ENCODE measurements around the gene RXFP4.

Gene RXFP4

DNA sequence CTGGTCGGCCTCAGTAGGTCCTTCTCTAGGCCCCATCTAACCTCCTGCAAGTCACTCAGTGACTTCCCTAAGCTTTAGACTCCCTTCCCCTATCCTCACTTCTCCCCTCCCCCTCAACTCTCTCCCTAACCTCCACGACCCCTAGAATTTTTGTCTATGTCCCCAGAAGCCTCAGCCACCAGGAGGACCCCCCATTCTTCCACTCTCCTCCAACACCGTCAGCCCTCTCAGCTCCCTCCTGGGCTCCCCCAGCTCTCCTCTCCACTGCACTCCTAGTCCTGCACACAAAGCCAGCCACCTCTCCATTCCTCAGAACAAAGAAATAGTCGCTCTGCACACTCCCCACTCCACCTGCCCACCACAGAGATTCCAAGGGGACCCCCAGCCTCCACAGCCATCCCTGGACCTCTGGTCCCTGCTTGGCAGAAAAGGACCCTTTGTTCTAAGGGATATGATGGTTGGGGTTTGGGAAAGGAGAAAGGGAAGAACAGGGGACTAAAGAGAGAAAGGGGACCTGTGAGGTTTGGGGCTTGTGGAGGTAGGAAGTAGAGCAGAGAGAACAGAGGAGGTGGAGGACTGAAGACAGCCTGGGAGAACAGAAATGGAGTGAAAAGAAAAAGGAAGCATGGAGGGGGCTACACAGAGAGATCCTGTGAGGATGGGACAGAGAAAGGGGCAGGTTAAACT is 34.1 kb downstream of the RXFP4 start:
- H3K4me3 ChIP-seq (ENCODE audit: low read length), result peak overlapping the region; percentile 70
- no peaks in the 10 kb centered on the region for H3K27me3 ChIP-seq (ENCODE audit: control insufficient read depth, insufficient read depth, low read length)
- H3K4me1 ChIP-seq (ENCODE audit: control insufficient read depth, low read depth, low read length), result peaks cover 49% of the 10 kb centered on the region
- no peak overlapping the region for H3K27ac ChIP-seq (ENCODE audit: low read length)
- peak overlapping the region; percentile 88 for H3K9ac ChIP-seq (ENCODE audit: low read length)
- H3K9me3 ChIP-seq (ENCODE audit: control insufficient read depth, low read depth, low read length), result no peaks in the 10 kb centered on the region
- H3K36me3 ChIP-seq (ENCODE audit: control insufficient read depth, low read depth, low read length), result no peaks in the 10 kb centered on the region

- Histone ChIP-seq H3K4me1 (ENCODE audit: control insufficient read depth, low read depth, low read length) (peaks cover 43% of the 10 kb centered on the region), H3K9ac (ENCODE audit: low read length) (peak overlapping the region; percentile 88), H3K27ac (ENCODE audit: low read length) (no peak overlapping the region), H3K27me3 (ENCODE audit: control insufficient read depth, insufficient read depth, low read length) (no peaks in the 10 kb centered on the region), H3K4me3 (ENCODE audit: low read length) (peak overlapping the region; percentile 70), H3K9me3 (ENCODE audit: control insufficient read depth, low read depth, low read length) (no peaks in the 10 kb centered on the region), H3K36me3 (ENCODE audit: control insufficient read depth, low read depth, low read length) (no peaks in the 10 kb centered on the region)
Observed at GRCh38 chr1:155976062-155976912, 34.8 kb downstream of the RXFP4 start.

DNA sequence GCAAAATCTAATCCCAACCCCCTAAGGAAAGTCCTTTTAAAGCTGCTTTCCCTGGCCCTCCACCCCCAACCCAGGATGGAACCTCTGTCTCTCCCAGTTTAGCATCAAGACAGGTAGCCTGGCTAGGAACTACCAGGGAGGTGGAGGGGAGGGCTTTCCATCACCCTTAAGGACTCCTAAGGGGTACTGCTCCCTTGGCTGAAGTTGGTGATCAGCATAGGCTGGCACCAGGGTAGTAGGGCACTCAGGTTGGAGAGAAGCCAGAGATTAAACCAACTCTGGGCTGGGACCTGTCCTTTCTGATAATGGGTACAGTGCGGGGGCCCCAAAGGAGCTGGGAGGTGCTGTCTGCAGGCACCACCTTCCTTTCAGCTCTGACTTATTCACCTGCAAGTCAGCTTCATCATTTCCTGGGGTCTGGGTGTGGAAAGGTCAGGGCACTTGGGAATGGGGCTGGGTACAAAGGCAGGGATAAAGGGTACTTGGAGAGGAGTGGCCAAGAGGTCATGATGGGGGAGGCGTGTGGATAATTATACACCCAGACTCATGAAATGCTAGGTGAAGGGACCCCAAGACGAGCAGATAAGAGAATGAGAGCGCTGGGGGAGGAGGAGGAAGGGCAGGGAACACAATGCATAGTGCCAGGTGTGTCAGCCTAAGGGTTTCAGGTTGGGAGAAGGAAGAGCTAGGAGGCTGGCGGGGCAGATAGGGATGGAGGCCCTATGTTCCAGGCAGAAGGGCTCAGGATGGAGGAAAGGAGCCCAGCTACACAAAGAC is 35.7 kb downstream of the RXFP4 start:
- peak overlapping the region; percentile 70 for H3K4me3 ChIP-seq (ENCODE audit: low read length)
- no peaks in the 10 kb centered on the region for H3K9me3 ChIP-seq (ENCODE audit: control insufficient read depth, low read depth, low read length)
- H3K9ac ChIP-seq (ENCODE audit: low read length), result peak overlapping the region; percentile 88
- H3K36me3 ChIP-seq (ENCODE audit: control insufficient read depth, low read depth, low read length), result no peaks in the 10 kb centered on the region
- H3K27ac ChIP-seq (ENCODE audit: low read length), result no peak overlapping the region
- H3K4me1 ChIP-seq (ENCODE audit: control insufficient read depth, low read depth, low read length), result peaks cover 43% of the 10 kb centered on the region
- no peaks in the 10 kb centered on the region for H3K27me3 ChIP-seq (ENCODE audit: control insufficient read depth, insufficient read depth, low read length)

DNA sequence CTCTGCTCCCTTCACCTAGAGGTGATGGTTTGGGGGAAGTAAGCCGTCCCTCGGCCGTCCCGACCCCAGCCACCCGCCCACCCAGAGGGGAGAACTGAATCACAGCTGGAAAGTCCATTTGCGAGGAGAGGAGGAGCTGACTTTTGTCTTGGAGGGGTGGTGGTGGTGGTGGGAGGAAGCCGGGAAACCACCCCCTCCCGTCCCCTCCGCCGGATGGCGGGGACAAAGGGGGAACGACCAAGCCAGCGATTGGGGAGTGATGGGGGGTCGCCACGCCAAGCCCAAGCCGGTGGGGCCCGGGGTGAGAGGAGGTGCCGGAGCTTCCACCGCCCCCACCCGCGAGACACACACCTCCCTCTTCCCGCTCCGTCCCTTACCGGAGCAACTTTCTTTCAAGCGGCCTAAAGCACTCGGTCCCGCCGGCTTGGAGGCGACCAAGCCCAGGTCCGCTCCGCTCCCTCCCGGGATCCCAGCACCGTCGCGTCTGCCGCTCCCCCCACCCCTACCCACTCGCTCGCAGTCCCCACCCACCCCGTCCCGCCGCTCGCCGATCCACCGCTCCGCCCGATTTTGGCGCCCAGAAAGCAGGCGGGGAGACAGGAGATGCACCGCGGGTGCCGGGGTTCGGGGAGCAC is 36.4 kb downstream of the RXFP4 start:
- no peaks in the 10 kb centered on the region for H3K36me3 ChIP-seq (ENCODE audit: control insufficient read depth, low read depth, low read length)
- peak overlapping the region; percentile 88 for H3K9ac ChIP-seq (ENCODE audit: low read length)
- no peaks in the 10 kb centered on the region for H3K27me3 ChIP-seq (ENCODE audit: control insufficient read depth, insufficient read depth, low read length)
- H3K4me1 ChIP-seq (ENCODE audit: control insufficient read depth, low read depth, low read length), result peaks cover 43% of the 10 kb centered on the region
- H3K27ac ChIP-seq (ENCODE audit: low read length), result peak overlapping the region; percentile 57
- no peaks in the 10 kb centered on the region for H3K9me3 ChIP-seq (ENCODE audit: control insufficient read depth, low read depth, low read length)
- peak overlapping the region; percentile 70 for H3K4me3 ChIP-seq (ENCODE audit: low read length)

- H3K27ac ChIP-seq (ENCODE audit: low read length), result peak within 1 kb of the TSS; percentile 73
- H3K36me3 ChIP-seq (ENCODE audit: control insufficient read depth, low read depth, low read length), result no peaks in the 10 kb centered on the region
- peak within 1 kb of the TSS; percentile 70 for H3K4me3 ChIP-seq (ENCODE audit: low read length)
- no peaks in the 10 kb centered on the region for H3K27me3 ChIP-seq (ENCODE audit: control insufficient read depth, insufficient read depth, low read length)
- peak within 1 kb of the TSS; percentile 88 for H3K9ac ChIP-seq (ENCODE audit: low read length)
- no peaks in the 10 kb centered on the region for H3K9me3 ChIP-seq (ENCODE audit: control insufficient read depth, low read depth, low read length)
- peaks cover 47% of the 10 kb centered on the region for H3K4me1 ChIP-seq (ENCODE audit: control insufficient read depth, low read depth, low read length)
Observed at GRCh38 chr1:155978325-155978972, 37.0 kb downstream of the RXFP4 start, which contains the start of gene ARHGEF2. ARHGEF2 (minus strand) TSS chr1:155978547; CDS start chr1:155978427, 120 bp downstream.

DNA sequence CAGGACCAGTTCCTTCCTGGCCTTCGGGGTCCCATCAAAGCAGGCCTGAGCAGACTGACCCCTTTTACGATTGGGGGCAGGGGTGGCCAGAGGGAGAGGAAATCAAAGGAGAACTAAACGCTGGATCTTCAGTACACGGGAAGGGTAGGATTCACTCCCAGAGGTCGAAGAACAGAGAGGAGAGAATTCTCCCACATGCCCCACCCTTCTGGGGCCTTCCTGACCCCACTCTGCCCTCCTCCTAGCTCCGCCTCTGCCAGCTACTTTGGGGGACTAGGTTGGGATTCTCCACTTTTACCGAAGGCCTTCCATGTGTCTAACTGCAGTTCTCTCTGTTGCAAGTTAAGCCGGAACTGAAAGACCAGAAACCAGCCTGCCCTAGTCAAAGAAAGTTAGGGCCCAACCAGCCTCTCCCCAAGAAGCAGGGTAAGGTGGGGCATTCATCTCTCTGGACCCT is 37.6 kb downstream of the RXFP4 start:
- Histone ChIP-seq H3K27ac (ENCODE audit: low read length) (peak overlapping the region; percentile 73), H3K27me3 (ENCODE audit: control insufficient read depth, insufficient read depth, low read length) (no peaks in the 10 kb centered on the region), H3K4me3 (ENCODE audit: low read length) (peak overlapping the region; percentile 70), H3K36me3 (ENCODE audit: control insufficient read depth, low read depth, low read length) (no peaks in the 10 kb centered on the region), H3K9me3 (ENCODE audit: control insufficient read depth, low read depth, low read length) (no peaks in the 10 kb centered on the region), H3K9ac (ENCODE audit: low read length) (peak overlapping the region; percentile 88), H3K4me1 (ENCODE audit: control insufficient read depth, low read depth, low read length) (peaks cover 52% of the 10 kb centered on the region)

DNA sequence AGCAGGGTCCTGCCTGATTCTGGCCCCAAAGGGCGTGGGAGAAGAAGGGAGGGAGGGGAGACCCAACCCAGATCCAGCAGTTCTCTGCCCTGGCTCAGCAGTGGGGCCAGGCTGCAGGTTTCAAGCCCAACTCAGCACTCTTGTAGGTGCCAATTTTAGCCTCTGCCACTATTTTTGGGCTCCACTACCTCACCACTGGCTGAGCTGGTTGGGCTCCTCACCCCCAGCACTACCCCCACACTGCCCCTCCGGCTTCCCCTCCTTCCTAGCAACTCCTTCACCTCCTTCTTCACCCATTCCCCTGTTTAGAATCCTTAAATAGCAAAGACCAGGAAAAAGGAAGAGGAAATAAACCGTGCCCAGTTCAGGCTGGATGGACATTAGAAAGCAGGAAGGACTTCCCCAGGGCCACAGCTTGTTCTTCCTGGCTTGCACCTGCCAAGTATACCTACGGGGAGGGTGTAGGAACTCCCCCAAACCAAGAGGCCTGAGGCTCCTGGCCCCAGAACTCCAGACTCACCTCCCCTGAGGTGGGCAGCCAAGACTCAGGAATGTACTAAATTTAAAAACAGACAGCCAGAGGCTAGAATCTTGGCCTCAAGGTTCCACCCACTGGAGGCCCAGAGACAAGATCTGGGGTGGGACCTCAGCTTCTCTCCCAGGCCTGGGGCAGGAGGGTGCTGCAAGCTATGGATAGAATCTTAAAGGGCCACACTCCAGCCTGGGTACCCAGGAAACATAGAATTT is 38.3 kb downstream of the RXFP4 start:
- H3K4me3 ChIP-seq (ENCODE audit: low read length), result peak overlapping the region; percentile 70
- H3K36me3 ChIP-seq (ENCODE audit: control insufficient read depth, low read depth, low read length), result no peaks in the 10 kb centered on the region
- no peaks in the 10 kb centered on the region for H3K9me3 ChIP-seq (ENCODE audit: control insufficient read depth, low read depth, low read length)
- peak overlapping the region; percentile 88 for H3K9ac ChIP-seq (ENCODE audit: low read length)
- no peaks in the 10 kb centered on the region for H3K27me3 ChIP-seq (ENCODE audit: control insufficient read depth, insufficient read depth, low read length)
- H3K4me1 ChIP-seq (ENCODE audit: control insufficient read depth, low read depth, low read length), result peaks cover 47% of the 10 kb centered on the region
- H3K27ac ChIP-seq (ENCODE audit: low read length), result peak overlapping the region; percentile 73

DNA sequence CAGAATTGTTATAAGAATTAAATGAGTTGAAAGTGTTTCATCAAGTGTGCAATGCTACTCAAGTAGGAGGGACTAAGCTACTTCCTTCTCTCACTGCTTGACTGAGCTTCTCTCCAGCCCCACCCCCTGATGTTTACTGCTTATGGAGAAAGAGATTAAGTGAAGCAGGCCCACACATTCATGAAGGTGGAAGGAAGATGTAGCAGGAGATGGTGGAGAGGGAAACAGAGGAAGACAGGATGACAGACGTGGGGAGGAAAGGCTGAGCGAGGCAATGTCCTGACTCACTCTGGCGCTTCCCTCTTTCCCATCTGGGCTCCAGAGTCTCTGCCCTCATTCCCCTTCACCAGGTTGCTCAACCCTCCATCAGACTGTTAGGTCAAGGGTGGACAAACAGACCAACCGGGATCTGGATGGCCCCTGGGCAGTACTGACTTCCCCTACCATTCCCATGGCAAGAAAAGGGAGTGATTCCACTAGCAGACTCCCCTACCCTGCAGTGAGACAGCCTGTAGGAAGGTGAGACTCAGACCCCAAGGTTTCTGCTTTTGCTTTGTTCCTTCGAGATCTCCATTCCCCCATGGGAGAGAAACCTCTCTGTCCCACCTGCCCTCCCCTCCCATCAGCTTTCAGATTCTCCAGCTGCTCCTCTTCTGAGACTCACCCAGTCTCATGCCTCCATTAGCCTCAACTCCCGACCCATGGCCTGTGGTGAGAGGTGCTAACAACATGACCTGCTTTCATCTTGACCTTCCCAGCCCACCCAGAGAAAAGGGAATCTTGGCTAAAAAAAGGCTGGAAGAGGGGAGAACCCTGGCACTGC is 40.0 kb downstream of the RXFP4 start:
- H3K9me3 ChIP-seq (ENCODE audit: control insufficient read depth, low read depth, low read length), result no peaks in the 10 kb centered on the region
- peaks cover 36% of the 10 kb centered on the region for H3K4me1 ChIP-seq (ENCODE audit: control insufficient read depth, low read depth, low read length)
- no peaks in the 10 kb centered on the region for H3K36me3 ChIP-seq (ENCODE audit: control insufficient read depth, low read depth, low read length)
- H3K4me3 ChIP-seq (ENCODE audit: low read length), result no peak overlapping the region
- no peak overlapping the region for H3K9ac ChIP-seq (ENCODE audit: low read length)
- no peak overlapping the region for H3K27ac ChIP-seq (ENCODE audit: low read length)
- no peaks in the 10 kb centered on the region for H3K27me3 ChIP-seq (ENCODE audit: control insufficient read depth, insufficient read depth, low read length)

GRCh38 chr1:155982106-155982505 is 40.7 kb downstream of the RXFP4 start:
- Histone ChIP-seq H3K4me1 (ENCODE audit: control insufficient read depth, low read depth, low read length) (peaks cover 31% of the 10 kb centered on the region), H3K9me3 (ENCODE audit: control insufficient read depth, low read depth, low read length) (no peaks in the 10 kb centered on the region), H3K27me3 (ENCODE audit: control insufficient read depth, insufficient read depth, low read length) (no peaks in the 10 kb centered on the region), H3K9ac (ENCODE audit: low read length) (no peak overlapping the region), H3K4me3 (ENCODE audit: low read length) (no peak overlapping the region), H3K36me3 (ENCODE audit: control insufficient read depth, low read depth, low read length) (no peaks in the 10 kb centered on the region), H3K27ac (ENCODE audit: low read length) (no peak overlapping the region)

Data from iPS-18a (cell line).